HCT116 (cell line): ENCODE data around the gene PAK1IP1. TPM values are rescaled to one million over a fixed set of nuclear protein-coding genes. Genes with fewer than 3 reads are reported as not detected.

ENCODE experiments used
- ATAC-seq: fragments of 200-7000 bp; cut with Tn5 transposase; 2 replicates; pipeline ENCODE4 v1.9.1; 2020; ENCODE audit warnings: mild to moderate bottlenecking, moderate library complexity
- BruUV-seq: library from RNA; stranded (reverse); fragments of 400-500 nt; replicated peaks from 2 replicates; lab custom pipeline; 2021; lab: Mats Ljungman, UMichigan
- CTCF ChIA-PET: fragments of 300-600 bp; sonication (Branson Sonifier 250); formaldehyde crosslinking; loops from one replicate; lab custom pipeline; 2021; ENCODE audit warnings: antibody characterized with exemption; lab: Charles Lee
- POLR2A ChIA-PET: fragments of 300-600, 350-600 bp; sonication (Branson Sonifier 250); formaldehyde crosslinking; loops from one replicate; lab custom pipeline; 2021; ENCODE audit warnings: antibody characterized with exemption; lab: Charles Lee
- RAD21 ChIA-PET, 2 experiments: fragments of 300-600 bp; sonication (Branson Sonifier 250); formaldehyde crosslinking; loops; one replicate each; lab custom pipeline; 2023; ENCODE audit warnings: low total read pairs in 2 of 2; ENCODE audit not compliant: uncharacterized antibody in 2 of 2, unreplicated experiment in 2 of 2, low non-redundant PET in 1 of 2; lab: Charles Lee
- DNase-seq: peaks from one replicate; pipeline ENCODE4 v3.0.0-alpha.2; 2010; ENCODE audit warnings: low read depth, low spot score
- H2AFZ ChIP-seq: fragments of 200-600 bp; shearing (Covaris generic), sonication (generic); 2 replicates; pipeline ENCODE4 v1.6.1; 2017; ENCODE audit warnings: low read depth, mixed run types, mixed read lengths, antibody characterized with exemption, low read length; ENCODE audit not compliant: poor library complexity, severe bottlenecking
- H3K27ac ChIP-seq: 2 replicates; pipeline ENCODE4 v1.5.1; 2012; ENCODE audit warnings: low read depth, low read length
- H3K27me3 ChIP-seq: fragments of 200-600 bp; sonication (generic); 2 replicates; pipeline ENCODE4 v1.6.1; 2016; ENCODE audit warnings: mixed run types, low read length, mixed read lengths; ENCODE audit not compliant: insufficient read depth
- H3K36me3 ChIP-seq, 2 experiments: fragments of 200-500 bp in 1 of 2; fragments of 200-600 bp in 1 of 2; sonication (Bioruptor generic) in 1 of 2; sonication (generic) in 1 of 2; 2 replicates each; pipeline versions ENCODE4 v1.5.1 to v1.6.1; 2014 to 2016; ENCODE audit warnings: low read length in 2 of 2, inconsistent platforms in 1 of 2, mixed read lengths in 1 of 2, mixed run types in 1 of 2; ENCODE audit not compliant: insufficient read depth in 2 of 2, control insufficient read depth in 1 of 2
- H3K4me1 ChIP-seq, 2 experiments: fragments of 200-600 bp in 1 of 2; sonication (generic) in 1 of 2; 2 replicates each; pipeline versions ENCODE4 v1.5.1 to v1.6.1; 2012 to 2017; ENCODE audit warnings: low read length in 2 of 2, inconsistent platforms in 1 of 2, mild to moderate bottlenecking in 1 of 2, mixed read lengths in 1 of 2, mixed run types in 1 of 2, moderate library complexity in 1 of 2; ENCODE audit not compliant: insufficient read depth in 2 of 2, control insufficient read depth in 1 of 2
- H3K4me2 ChIP-seq: fragments of 200-600 bp; sonication (generic); 2 replicates; pipeline ENCODE4 v1.6.1; 2017; ENCODE audit warnings: mixed run types, low read length, mixed read lengths
- H3K4me3 ChIP-seq, 2 experiments: fragments of 200-600 bp in 1 of 2; sonication (generic) in 1 of 2; replicated peaks in 1 of 2; 2 replicates each; pipeline ENCODE4 v1.5.1; 2011 to 2016; ENCODE audit warnings: low read length in 2 of 2, control low read depth in 1 of 2, low read depth in 1 of 2, mild to moderate bottlenecking in 1 of 2, mixed read lengths in 1 of 2, mixed run types in 1 of 2
- H3K79me2 ChIP-seq: fragments of 200-600 bp; sonication (generic); 2 replicates; pipeline ENCODE4 v1.6.1; 2017; ENCODE audit warnings: mild to moderate bottlenecking, mixed run types, low read length, moderate library complexity, mixed read lengths; ENCODE audit not compliant: insufficient read depth
- H3K9ac ChIP-seq: fragments of 200-600 bp; sonication (generic); 2 replicates; pipeline ENCODE4 v1.6.1; 2016; ENCODE audit warnings: low read length, mixed read lengths
- H3K9me2 ChIP-seq: fragments of 200-600 bp; sonication (generic), shearing (Covaris generic); 2 replicates; pipeline ENCODE4 v1.6.1; 2017; ENCODE audit warnings: mixed run types, mild to moderate bottlenecking, moderate library complexity; ENCODE audit not compliant: insufficient read depth
- H3K9me3 ChIP-seq, 2 experiments: fragments of 200-500 bp in 1 of 2; fragments of 200-600 bp in 1 of 2; sonication (Bioruptor generic) in 1 of 2; sonication (generic) in 1 of 2; 2 replicates each; pipeline ENCODE4 v1.6.1; 2014 to 2017; ENCODE audit warnings: low read length in 2 of 2, mixed read lengths in 2 of 2, inconsistent platforms in 1 of 2, low read depth in 1 of 2, mild to moderate bottlenecking in 1 of 2, mixed run types in 1 of 2, moderate library complexity in 1 of 2; ENCODE audit not compliant: control insufficient read depth in 1 of 2, insufficient read depth in 1 of 2
- H4K20me1 ChIP-seq: fragments of 200-600 bp; sonication (generic), shearing (Covaris generic); 2 replicates; pipeline ENCODE4 v1.6.1; 2017; ENCODE audit warnings: mixed run types, mild to moderate bottlenecking, moderate library complexity; ENCODE audit not compliant: insufficient read depth
- CEBPB ChIP-seq: IDR thresholded peaks from 2 replicates; pipeline ENCODE4 v1.6.1; 2012; ENCODE audit warnings: low read depth
- EGR1 ChIP-seq: IDR thresholded peaks from 2 replicates; pipeline ENCODE4 v1.6.1; 2012; ENCODE audit warnings: low read depth
- ELF1 ChIP-seq: IDR thresholded peaks from 2 replicates; pipeline ENCODE4 v1.6.1; 2012; ENCODE audit warnings: low read depth, borderline replicate concordance
- EZH2phosphoT487 ChIP-seq: fragments of 200-600 bp; IDR thresholded peaks from 2 replicates; pipeline ENCODE4 v1.6.1; 2018; ENCODE audit warnings: antibody characterized with exemption, borderline replicate concordance
- FOSL1 ChIP-seq: IDR thresholded peaks from 2 replicates; pipeline ENCODE4 v1.6.1; 2012; ENCODE audit warnings: low read depth
- POLR2A ChIP-seq: IDR thresholded peaks from 2 replicates; pipeline ENCODE4 v1.7.0; 2011; ENCODE audit warnings: borderline replicate concordance; ENCODE audit not compliant: insufficient read depth, insufficient read length; ENCODE audit errors: extremely low read depth
- POLR2AphosphoS5 ChIP-seq: IDR thresholded peaks from 2 replicates; pipeline ENCODE4 v1.6.1; 2011; ENCODE audit warnings: mild to moderate bottlenecking, low read depth, low read length, moderate library complexity
- SIN3A ChIP-seq: IDR thresholded peaks from 2 replicates; pipeline ENCODE4 v1.6.1; 2012; ENCODE audit warnings: low read depth
- SP1 ChIP-seq: IDR thresholded peaks from 2 replicates; pipeline ENCODE4 v1.6.1; 2012; ENCODE audit warnings: low read depth
- SRF ChIP-seq: IDR thresholded peaks from 2 replicates; pipeline ENCODE4 v1.6.1; 2012; ENCODE audit warnings: low read depth
- TCF7L2 ChIP-seq: IDR thresholded peaks from 2 replicates; pipeline ENCODE4 v1.7.0; 2011; ENCODE audit warnings: borderline replicate concordance, inconsistent platforms; ENCODE audit not compliant: insufficient read depth, insufficient read length; ENCODE audit errors: extremely low read depth
- ZNF274 ChIP-seq: fragments of 200-500 bp; sonication (Bioruptor generic); IDR thresholded peaks from 2 replicates; pipeline ENCODE4 v1.6.1; 2014; ENCODE audit warnings: mild to moderate bottlenecking, low read depth, low read length, inconsistent platforms
- intact Hi-C: fragments of 100-400 bp; cut with micrococcal nuclease; formaldehyde crosslinking; loops from 2 replicates; pipeline ENCODE4 v1.10.0; 2022
- total RNA-seq: library from RNA; stranded (reverse); gene quantifications from one replicate; pipeline ENCODE4 v1.2.1, GENCODE V29; 2021; ENCODE audit not compliant: unreplicated experiment
- TF ChIP-seq, protein P1 (sequence below): IDR thresholded peaks from 2 replicates; pipeline ENCODE4 v1.6.1; 2011; ENCODE audit warnings: mild to moderate bottlenecking, low read length, moderate library complexity; ENCODE audit not compliant: insufficient replicate concordance; ENCODE audit errors: extremely low read depth
- TF ChIP-seq, protein P2 (sequence below), 3 experiments: fragments of 200-600 bp in 1 of 3; sonication (generic) in 1 of 3; IDR thresholded peaks in 2 of 3; conservative IDR thresholded peaks in 1 of 3; 2 replicates each; pipeline ENCODE4 v1.5.1; 2012 to 2017; ENCODE audit warnings: low read depth in 2 of 3, low read length in 2 of 3, antibody characterized with exemption in 1 of 3, borderline replicate concordance in 1 of 3, control low read depth in 1 of 3, mild to moderate bottlenecking in 1 of 3, mixed read lengths in 1 of 3, mixed run types in 1 of 3, moderate library complexity in 1 of 3; ENCODE audit not compliant: insufficient read depth in 1 of 3
- TF ChIP-seq, protein P3 (sequence below): IDR thresholded peaks from 2 replicates; pipeline ENCODE4 v1.6.1; 2012
- TF ChIP-seq, protein P4 (sequence below): IDR thresholded peaks from 2 replicates; pipeline ENCODE4 v1.6.1; 2012; ENCODE audit warnings: low read depth

The PAK1IP1 gene
- total RNA-seq, 1 experiment from 2014 or later, result 24.3 TPM

DNA sequence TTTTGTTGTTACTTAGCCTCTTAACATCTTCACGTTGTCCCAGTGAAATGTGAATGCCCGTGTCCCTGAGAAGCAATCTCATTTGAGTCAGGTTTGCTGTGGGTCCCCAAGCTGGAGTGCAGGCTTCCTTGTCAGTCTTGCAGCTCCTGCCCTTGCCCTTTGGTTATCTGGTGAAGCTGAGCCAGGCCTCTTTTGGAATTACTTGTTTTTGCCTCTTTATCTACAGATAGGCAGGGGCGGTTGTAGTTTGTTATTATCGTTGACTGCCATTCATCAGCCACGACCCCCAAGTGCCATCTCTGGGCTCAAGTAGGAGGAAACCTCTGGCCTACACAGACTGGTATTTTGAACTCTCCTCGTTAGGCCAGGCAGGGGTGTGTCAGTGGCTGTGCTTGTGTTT is 30.3 kb downstream of the PAK1IP1 start:
- H3K27ac ChIP-seq, result no peak overlapping the region
- H3K9ac ChIP-seq, result no peak overlapping the region
- no peak overlapping the region for H2AFZ ChIP-seq
- no peaks in the 10 kb centered on the region for H3K9me2 ChIP-seq
- TF ChIP-seq SIN3A, result no peak
- TF ChIP-seq, protein P1, sequence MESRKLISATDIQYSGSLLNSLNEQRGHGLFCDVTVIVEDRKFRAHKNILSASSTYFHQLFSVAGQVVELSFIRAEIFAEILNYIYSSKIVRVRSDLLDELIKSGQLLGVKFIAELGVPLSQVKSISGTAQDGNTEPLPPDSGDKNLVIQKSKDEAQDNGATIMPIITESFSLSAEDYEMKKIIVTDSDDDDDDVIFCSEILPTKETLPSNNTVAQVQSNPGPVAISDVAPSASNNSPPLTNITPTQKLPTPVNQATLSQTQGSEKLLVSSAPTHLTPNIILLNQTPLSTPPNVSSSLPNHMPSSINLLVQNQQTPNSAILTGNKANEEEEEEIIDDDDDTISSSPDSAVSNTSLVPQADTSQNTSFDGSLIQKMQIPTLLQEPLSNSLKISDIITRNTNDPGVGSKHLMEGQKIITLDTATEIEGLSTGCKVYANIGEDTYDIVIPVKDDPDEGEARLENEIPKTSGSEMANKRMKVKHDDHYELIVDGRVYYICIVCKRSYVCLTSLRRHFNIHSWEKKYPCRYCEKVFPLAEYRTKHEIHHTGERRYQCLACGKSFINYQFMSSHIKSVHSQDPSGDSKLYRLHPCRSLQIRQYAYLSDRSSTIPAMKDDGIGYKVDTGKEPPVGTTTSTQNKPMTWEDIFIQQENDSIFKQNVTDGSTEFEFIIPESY, result no peak
- no peak for TF ChIP-seq SRF
- TF ChIP-seq, protein P2, sequence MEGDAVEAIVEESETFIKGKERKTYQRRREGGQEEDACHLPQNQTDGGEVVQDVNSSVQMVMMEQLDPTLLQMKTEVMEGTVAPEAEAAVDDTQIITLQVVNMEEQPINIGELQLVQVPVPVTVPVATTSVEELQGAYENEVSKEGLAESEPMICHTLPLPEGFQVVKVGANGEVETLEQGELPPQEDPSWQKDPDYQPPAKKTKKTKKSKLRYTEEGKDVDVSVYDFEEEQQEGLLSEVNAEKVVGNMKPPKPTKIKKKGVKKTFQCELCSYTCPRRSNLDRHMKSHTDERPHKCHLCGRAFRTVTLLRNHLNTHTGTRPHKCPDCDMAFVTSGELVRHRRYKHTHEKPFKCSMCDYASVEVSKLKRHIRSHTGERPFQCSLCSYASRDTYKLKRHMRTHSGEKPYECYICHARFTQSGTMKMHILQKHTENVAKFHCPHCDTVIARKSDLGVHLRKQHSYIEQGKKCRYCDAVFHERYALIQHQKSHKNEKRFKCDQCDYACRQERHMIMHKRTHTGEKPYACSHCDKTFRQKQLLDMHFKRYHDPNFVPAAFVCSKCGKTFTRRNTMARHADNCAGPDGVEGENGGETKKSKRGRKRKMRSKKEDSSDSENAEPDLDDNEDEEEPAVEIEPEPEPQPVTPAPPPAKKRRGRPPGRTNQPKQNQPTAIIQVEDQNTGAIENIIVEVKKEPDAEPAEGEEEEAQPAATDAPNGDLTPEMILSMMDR (IDR thresholded peaks at IDR 0.05 in 2 of 3, conservative IDR thresholded peaks at IDR 0.05 in 1 of 3; ENCODE audit: borderline replicate concordance in 1 of 3, insufficient read depth in 1 of 3, low read depth in 2 of 3, low read length in 2 of 3), result no peak
- no peak for TF ChIP-seq EZH2phosphoT487
- TF ChIP-seq, protein P3, sequence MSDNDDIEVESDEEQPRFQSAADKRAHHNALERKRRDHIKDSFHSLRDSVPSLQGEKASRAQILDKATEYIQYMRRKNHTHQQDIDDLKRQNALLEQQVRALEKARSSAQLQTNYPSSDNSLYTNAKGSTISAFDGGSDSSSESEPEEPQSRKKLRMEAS, result no peak
- no peak for TF ChIP-seq FOSL1
- no peak for TF ChIP-seq TCF7L2
- TF ChIP-seq, protein P4, sequence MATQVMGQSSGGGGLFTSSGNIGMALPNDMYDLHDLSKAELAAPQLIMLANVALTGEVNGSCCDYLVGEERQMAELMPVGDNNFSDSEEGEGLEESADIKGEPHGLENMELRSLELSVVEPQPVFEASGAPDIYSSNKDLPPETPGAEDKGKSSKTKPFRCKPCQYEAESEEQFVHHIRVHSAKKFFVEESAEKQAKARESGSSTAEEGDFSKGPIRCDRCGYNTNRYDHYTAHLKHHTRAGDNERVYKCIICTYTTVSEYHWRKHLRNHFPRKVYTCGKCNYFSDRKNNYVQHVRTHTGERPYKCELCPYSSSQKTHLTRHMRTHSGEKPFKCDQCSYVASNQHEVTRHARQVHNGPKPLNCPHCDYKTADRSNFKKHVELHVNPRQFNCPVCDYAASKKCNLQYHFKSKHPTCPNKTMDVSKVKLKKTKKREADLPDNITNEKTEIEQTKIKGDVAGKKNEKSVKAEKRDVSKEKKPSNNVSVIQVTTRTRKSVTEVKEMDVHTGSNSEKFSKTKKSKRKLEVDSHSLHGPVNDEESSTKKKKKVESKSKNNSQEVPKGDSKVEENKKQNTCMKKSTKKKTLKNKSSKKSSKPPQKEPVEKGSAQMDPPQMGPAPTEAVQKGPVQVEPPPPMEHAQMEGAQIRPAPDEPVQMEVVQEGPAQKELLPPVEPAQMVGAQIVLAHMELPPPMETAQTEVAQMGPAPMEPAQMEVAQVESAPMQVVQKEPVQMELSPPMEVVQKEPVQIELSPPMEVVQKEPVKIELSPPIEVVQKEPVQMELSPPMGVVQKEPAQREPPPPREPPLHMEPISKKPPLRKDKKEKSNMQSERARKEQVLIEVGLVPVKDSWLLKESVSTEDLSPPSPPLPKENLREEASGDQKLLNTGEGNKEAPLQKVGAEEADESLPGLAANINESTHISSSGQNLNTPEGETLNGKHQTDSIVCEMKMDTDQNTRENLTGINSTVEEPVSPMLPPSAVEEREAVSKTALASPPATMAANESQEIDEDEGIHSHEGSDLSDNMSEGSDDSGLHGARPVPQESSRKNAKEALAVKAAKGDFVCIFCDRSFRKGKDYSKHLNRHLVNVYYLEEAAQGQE, result no peak
- no peak for TF ChIP-seq SP1
- TF ChIP-seq ZNF274, result no peak
- TF ChIP-seq POLR2AphosphoS5, result no peak
- no peak for TF ChIP-seq ELF1
- TF ChIP-seq CEBPB, result no peak
- TF ChIP-seq EGR1, result no peak
- TF ChIP-seq POLR2A, result no peak
- TF ChIP-seq, all 23 proteins: peak for 0
- no peaks in the 10 kb centered on the region for H3K27me3 ChIP-seq
- intact Hi-C loops, result no loop called here
- BruUV-seq, result no TSS peak
- H3K36me3 ChIP-seq, result peaks cover 3% of the 10 kb centered on the region in 2 experiments; a peak in 2 of 4 replicates
- H3K4me2 ChIP-seq, result no peak overlapping the region
- ChIA-PET CTCF (no interaction called here), POLR2A (no interaction called here), RAD21 (no interaction called here)
- H3K79me2 ChIP-seq, result peaks cover 12% of the 10 kb centered on the region
- no peaks in the 10 kb centered on the region for H4K20me1 ChIP-seq
- H3K4me3 ChIP-seq, result no peak overlapping the region
- H3K4me1 ChIP-seq, result peaks cover 12 to 21% of the 10 kb centered on the region in 2 experiments; a peak in 3 of 4 replicates
- DNase-seq (no peak), ATAC-seq (no peak)
- no peaks in the 10 kb centered on the region for H3K9me3 ChIP-seq
